Caco-2 (cell line): ENCODE data around the gene SNRNP25. TPM values are rescaled to one million over a fixed set of nuclear protein-coding genes. Genes with fewer than 3 reads are reported as not detected.
"Not testable (repeated sequence)": the region's sequence is repeated elsewhere in the genome, so short reads cannot be mapped to it uniquely, and the experiment has no call there.

Experiments
- BruUV-seq: library from RNA; stranded (reverse); fragments of 400-500 nt; replicated peaks from 2 replicates; lab custom pipeline; 2021; lab: Mats Ljungman, UMichigan
- CTCF ChIA-PET: fragments of 300-600 bp; sonication (Branson Sonifier 250); formaldehyde crosslinking; loops from one replicate; lab custom pipeline; 2022; ENCODE audit warnings: antibody characterized with exemption; lab: Charles Lee
- POLR2A ChIA-PET: fragments of 300-600 bp; sonication (Branson Sonifier 250); formaldehyde crosslinking; loops from one replicate; lab custom pipeline; 2022; ENCODE audit warnings: antibody characterized with exemption; lab: Charles Lee
- DNase-seq, 2 experiments: peaks; one replicate each; pipeline versions ENCODE4 v3.0.0 to v3.0.0-alpha.2; 2020 to 2022
- H3K27me3 ChIP-seq: replicated peaks from 2 replicates; pipeline ENCODE4 v1.6.0; 2011; ENCODE audit warnings: low read length; ENCODE audit not compliant: control insufficient read depth, insufficient read depth
- H3K36me3 ChIP-seq: 2 replicates; pipeline ENCODE4 v1.5.1; 2011; ENCODE audit warnings: low read length; ENCODE audit not compliant: control insufficient read depth, insufficient read depth
- H3K4me1 ChIP-seq: fragments of 250-450 bp; sonication (Bioruptor Pico); 2 replicates; pipeline ENCODE4 v1.5.1; 2020; ENCODE audit warnings: mild to moderate bottlenecking
- H3K4me3 ChIP-seq: 2 replicates; pipeline ENCODE4 v1.5.1; 2011; ENCODE audit warnings: low read depth, mild to moderate bottlenecking, control low read depth, low read length
- H3K9me3 ChIP-seq: fragments of 250-450 bp; sonication (Bioruptor Pico); 2 replicates; pipeline ENCODE4 v1.5.1; 2020; ENCODE audit warnings: mild to moderate bottlenecking, moderate library complexity
- H3K27ac Mint-ChIP-seq: one replicate; pipeline ENCODE4 v1.8.0; 2022; ENCODE audit warnings: mixed read lengths; ENCODE audit not compliant: unreplicated experiment
- H3K27me3 Mint-ChIP-seq: one replicate; pipeline ENCODE4 v1.8.0; 2022; ENCODE audit warnings: mixed read lengths; ENCODE audit not compliant: insufficient read depth, unreplicated experiment
- H3K36me3 Mint-ChIP-seq: one replicate; pipeline ENCODE4 v1.8.0; 2022; ENCODE audit warnings: mild to moderate bottlenecking, mixed read lengths; ENCODE audit not compliant: insufficient read depth, unreplicated experiment
- H3K4me1 Mint-ChIP-seq: one replicate; pipeline ENCODE4 v1.8.0; 2022; ENCODE audit warnings: low read depth, mixed read lengths; ENCODE audit not compliant: unreplicated experiment
- H3K4me3 Mint-ChIP-seq: one replicate; pipeline ENCODE4 v1.8.0; 2022; ENCODE audit warnings: mild to moderate bottlenecking, moderate library complexity, mixed read lengths; ENCODE audit not compliant: unreplicated experiment
- H3K9me3 Mint-ChIP-seq: one replicate; pipeline ENCODE4 v1.8.0; 2022; ENCODE audit warnings: mixed read lengths; ENCODE audit not compliant: unreplicated experiment
- intact Hi-C: fragments of 100-400 bp; cut with micrococcal nuclease; formaldehyde crosslinking; loops from one replicate; pipeline ENCODE4 v1.10.0; 2022; ENCODE audit not compliant: unreplicated experiment
- total RNA-seq: library from RNA; stranded (reverse); gene quantifications from 2 replicates; pipeline ENCODE4 v1.2.3, GENCODE V29; 2022
- TF ChIP-seq, protein P1 (sequence below), 2 experiments: fragments of 200-600 bp in 1 of 2; IDR thresholded peaks; 1 replicate in 1 of 2; 2 replicates in 1 of 2; pipeline versions ENCODE4 v1.5.1 to v1.8.0; 2011 to 2022; ENCODE audit warnings: antibody characterized with exemption in 1 of 2, control low read depth in 1 of 2, inconsistent platforms in 1 of 2, low read depth in 1 of 2, low read length in 1 of 2, mild to moderate bottlenecking in 1 of 2, moderate library complexity in 1 of 2; ENCODE audit not compliant: insufficient read depth in 1 of 2, severe bottlenecking in 1 of 2, unreplicated experiment in 1 of 2

The SNRNP25 gene
- total RNA-seq, 1 experiment from 2014 or later: 57.1 TPM

DNA sequence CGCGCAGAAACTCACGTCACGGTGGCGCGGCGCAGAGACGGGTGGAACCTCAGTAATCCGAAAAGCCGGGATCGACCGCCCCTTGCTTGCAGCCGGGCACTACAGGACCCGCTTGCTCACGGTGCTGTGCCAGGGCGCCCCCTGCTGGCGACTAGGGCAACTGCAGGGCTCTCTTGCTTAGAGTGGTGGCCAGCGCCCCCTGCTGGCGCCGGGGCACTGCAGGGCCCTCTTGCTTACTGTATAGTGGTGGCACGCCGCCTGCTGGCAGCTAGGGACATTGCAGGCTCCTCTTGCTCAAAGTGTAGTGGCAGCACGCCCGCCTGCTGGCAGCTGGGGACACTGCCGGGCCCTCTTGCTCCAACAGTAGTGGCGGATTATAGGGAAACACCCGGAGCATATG lies 42.9 kb upstream of the SNRNP25 start:
- H3K4me3 Mint-ChIP-seq, H3K4me3 ChIP-seq, H3K27me3 ChIP-seq, intact Hi-C loops, H3K27me3 Mint-ChIP-seq, H3K36me3 Mint-ChIP-seq, H3K36me3 ChIP-seq, H3K9me3 ChIP-seq, POLR2A ChIA-PET, H3K4me1 ChIP-seq, CTCF ChIA-PET, H3K9me3 Mint-ChIP-seq, H3K4me1 Mint-ChIP-seq, H3K27ac Mint-ChIP-seq, BruUV-seq: not testable (repeated sequence)
- peak; percentile 92 to 94 for DNase-seq
- TF ChIP-seq, protein P1, sequence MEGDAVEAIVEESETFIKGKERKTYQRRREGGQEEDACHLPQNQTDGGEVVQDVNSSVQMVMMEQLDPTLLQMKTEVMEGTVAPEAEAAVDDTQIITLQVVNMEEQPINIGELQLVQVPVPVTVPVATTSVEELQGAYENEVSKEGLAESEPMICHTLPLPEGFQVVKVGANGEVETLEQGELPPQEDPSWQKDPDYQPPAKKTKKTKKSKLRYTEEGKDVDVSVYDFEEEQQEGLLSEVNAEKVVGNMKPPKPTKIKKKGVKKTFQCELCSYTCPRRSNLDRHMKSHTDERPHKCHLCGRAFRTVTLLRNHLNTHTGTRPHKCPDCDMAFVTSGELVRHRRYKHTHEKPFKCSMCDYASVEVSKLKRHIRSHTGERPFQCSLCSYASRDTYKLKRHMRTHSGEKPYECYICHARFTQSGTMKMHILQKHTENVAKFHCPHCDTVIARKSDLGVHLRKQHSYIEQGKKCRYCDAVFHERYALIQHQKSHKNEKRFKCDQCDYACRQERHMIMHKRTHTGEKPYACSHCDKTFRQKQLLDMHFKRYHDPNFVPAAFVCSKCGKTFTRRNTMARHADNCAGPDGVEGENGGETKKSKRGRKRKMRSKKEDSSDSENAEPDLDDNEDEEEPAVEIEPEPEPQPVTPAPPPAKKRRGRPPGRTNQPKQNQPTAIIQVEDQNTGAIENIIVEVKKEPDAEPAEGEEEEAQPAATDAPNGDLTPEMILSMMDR (IDR thresholded peaks at IDR 0.05; ENCODE audit: insufficient read depth in 1 of 2, low read depth in 1 of 2, low read length in 1 of 2, severe bottlenecking in 1 of 2, unreplicated experiment in 1 of 2): peak; percentile 67 to 88

DNA sequence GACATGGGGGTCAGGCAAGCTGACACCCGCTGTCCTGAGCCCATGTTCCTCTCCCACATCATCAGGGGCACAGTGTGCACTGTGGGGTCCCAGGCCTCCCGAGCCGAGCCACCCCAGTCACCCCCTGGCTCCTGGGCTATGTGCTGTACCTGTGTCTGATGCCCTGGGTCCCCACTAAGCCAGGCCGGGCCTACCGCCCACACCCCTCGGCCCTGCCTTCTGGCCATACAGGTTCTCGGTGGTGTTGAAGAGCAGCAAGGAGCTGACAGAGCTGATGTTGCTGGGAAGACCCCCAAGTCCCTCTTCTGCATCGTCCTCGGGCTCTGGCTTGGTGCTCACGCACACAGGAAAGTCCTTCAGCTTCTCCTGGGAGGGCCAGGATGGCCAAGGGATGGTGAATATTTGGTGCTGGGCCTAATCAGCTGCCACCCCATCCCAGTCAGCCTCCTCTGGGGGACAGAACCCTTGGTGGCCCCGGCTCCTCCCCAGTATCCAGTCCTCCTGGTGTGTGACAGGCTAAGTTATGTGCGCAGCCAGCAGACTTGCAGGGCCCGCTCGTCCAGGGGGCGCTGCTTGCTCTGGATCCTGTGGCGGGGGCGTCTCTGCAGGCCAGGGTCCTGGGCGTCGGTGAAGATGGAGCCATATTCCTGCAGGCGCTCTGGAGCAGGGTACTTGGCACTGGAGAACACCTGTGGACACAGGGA lies 36.4 kb upstream of the SNRNP25 start:
- POLR2A ChIA-PET, CTCF ChIA-PET, intact Hi-C loops: not testable (repeated sequence)

DNA sequence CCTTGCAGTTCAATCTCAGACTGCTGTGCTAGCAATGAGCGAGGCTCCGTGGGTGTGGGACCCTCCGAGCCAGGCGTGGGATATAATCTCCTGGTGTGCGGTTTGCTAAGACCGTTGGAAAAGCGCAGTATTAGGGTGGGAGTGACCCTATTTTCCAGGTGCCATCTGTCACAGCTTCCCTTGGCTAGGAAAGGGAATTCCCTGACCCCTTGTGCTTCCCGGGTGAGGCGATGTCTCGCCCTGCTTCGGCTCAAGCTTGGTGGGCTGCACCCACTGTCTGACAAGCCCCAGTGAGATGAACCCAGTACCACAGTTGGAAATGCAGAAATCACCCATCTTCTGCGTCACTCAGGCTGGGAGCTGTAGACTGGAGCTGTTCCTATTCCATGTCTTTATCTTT lies 32.7 kb upstream of the SNRNP25 start:
- H3K9me3 ChIP-seq, POLR2A ChIA-PET, H3K4me3 Mint-ChIP-seq, H3K4me1 ChIP-seq, H3K36me3 ChIP-seq, DNase-seq, H3K9me3 Mint-ChIP-seq, H3K4me3 ChIP-seq, CTCF ChIA-PET, intact Hi-C loops, BruUV-seq, H3K27ac Mint-ChIP-seq, H3K36me3 Mint-ChIP-seq, H3K27me3 Mint-ChIP-seq, H3K4me1 Mint-ChIP-seq, H3K27me3 ChIP-seq: not testable (repeated sequence)

More for the DNA sequence above, 36.4 kb upstream of the SNRNP25 start:
- H3K27ac Mint-ChIP-seq, H3K27me3 Mint-ChIP-seq, H3K4me3 ChIP-seq, H3K9me3 Mint-ChIP-seq, BruUV-seq, H3K4me1 Mint-ChIP-seq, H3K36me3 ChIP-seq, H3K27me3 ChIP-seq, H3K36me3 Mint-ChIP-seq, DNase-seq, H3K4me3 Mint-ChIP-seq, H3K9me3 ChIP-seq, H3K4me1 ChIP-seq: not testable (repeated sequence)

DNA sequence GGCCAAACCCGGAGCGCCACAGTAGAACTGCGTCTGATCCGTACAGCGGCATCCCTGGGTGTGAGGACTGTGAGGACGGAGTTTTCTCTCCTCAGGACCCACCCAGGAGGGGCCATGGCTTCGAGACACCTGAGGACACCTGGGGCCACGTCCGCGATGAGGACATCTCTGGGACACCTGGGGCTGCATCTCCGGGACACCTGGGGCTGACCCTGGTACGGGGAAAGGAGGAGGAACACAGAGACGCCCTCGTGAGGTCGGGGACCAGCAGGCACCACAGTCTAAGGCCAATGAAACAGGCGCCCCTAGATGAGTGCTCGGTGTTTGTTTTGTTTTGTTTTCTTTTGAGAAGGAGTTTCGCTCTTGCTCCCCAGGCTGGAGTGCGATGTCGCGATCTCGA lies 29.5 kb upstream of the SNRNP25 start:
- H3K9me3 ChIP-seq, H3K4me3 ChIP-seq, intact Hi-C loops, H3K36me3 Mint-ChIP-seq, DNase-seq, BruUV-seq, H3K27me3 Mint-ChIP-seq, H3K36me3 ChIP-seq, H3K4me1 ChIP-seq, H3K9me3 Mint-ChIP-seq, POLR2A ChIA-PET, H3K27ac Mint-ChIP-seq, H3K4me3 Mint-ChIP-seq, CTCF ChIA-PET, H3K27me3 ChIP-seq, H3K4me1 Mint-ChIP-seq: not testable (repeated sequence)

DNA sequence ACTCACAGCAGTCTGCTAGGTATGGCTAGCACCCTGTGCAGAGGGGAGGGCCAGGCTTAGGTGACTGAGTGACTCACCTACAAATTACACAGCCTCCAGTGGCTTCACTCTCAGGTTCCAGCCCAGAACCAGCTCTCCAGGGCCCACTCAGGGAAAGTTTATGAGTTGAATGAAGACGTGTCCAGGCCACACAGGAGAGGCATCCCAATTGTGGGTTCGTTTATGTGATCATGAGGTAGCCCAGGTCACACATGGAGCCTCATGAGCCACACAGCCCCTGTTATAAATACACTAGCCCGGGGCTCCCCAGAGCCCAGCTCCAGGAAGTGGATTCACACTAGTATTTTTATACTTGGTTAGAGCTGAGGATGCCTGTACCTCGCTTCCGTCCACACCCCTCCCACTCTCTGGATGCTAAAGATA lies 27.7 kb upstream of the SNRNP25 start:
- H3K4me1 ChIP-seq, H3K4me1 Mint-ChIP-seq, H3K27me3 ChIP-seq, BruUV-seq, H3K9me3 Mint-ChIP-seq, intact Hi-C loops, H3K27me3 Mint-ChIP-seq, H3K9me3 ChIP-seq, H3K36me3 ChIP-seq, DNase-seq, POLR2A ChIA-PET, H3K27ac Mint-ChIP-seq, CTCF ChIA-PET, H3K4me3 Mint-ChIP-seq, H3K36me3 Mint-ChIP-seq, H3K4me3 ChIP-seq: not testable (repeated sequence)

DNA sequence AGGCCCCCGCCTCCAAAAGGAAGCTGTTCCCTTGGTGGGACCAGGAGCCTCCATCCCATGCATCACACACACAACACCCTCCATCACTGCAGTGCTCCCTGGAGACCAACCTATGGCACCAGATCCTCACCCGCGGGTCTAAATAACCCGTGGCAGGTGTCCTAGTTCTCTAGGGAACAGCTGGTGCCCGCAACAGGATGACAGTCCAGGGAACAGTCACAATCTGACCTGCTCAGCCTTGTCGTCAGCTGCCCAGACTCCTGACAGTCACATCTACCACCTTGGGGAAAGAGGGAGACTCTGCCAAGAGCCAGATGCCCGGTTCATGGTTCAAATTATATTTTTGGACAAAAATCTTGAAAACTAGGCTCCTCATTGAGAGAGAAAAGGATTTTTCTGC lies 23.0 kb upstream of the SNRNP25 start:
- CTCF ChIA-PET, DNase-seq, H3K36me3 ChIP-seq, H3K4me1 ChIP-seq, intact Hi-C loops, H3K9me3 Mint-ChIP-seq, H3K4me3 Mint-ChIP-seq, H3K4me3 ChIP-seq, H3K27me3 Mint-ChIP-seq, H3K27ac Mint-ChIP-seq, POLR2A ChIA-PET, BruUV-seq, H3K27me3 ChIP-seq, H3K4me1 Mint-ChIP-seq, H3K9me3 ChIP-seq: not testable (repeated sequence)
- H3K36me3 Mint-ChIP-seq: peaks cover 17% of the 10 kb centered on the region
